NOMO-1 (cell line): Measurements from ENCODE around the gene PICK1.

Source experiments
- DNase-seq, 2 experiments: peaks; one replicate each; lab custom pipeline; 2025; ENCODE audit not compliant: unreplicated experiment in 2 of 2; lab: John Stamatoyannopoulos, UW

The PICK1 gene

GRCh38 chr22:38056969-38057891 lies at the start of gene PICK1:
Gene PICK1, plus strand, starts transcription at chr22:38057404. Its CDS starts 406 bp downstream, at chr22:38057810.
- peak; percentile 69 to 73 for DNase-seq

- DNase-seq: no peak
These were observed 48.0 kb upstream of the PICK1 start for GRCh38 chr22:38009000-38009806.

GRCh38 chr22:38012604-38013072 lies 44.6 kb upstream of the PICK1 start:
- DNase-seq: no peak

- no peak for DNase-seq
These were observed 43.1 kb upstream of the PICK1 start for GRCh38 chr22:38014083-38014482.

- DNase-seq: no peak
These were observed 40.7 kb upstream of the PICK1 start for GRCh38 chr22:38016182-38017151.

GRCh38 chr22:38017272-38017920 lies 39.8 kb upstream of the PICK1 start:
- no peak for DNase-seq

GRCh38 chr22:38017939-38018885 lies 39.0 kb upstream of the PICK1 start:
- DNase-seq: no peak

GRCh38 chr22:38018938-38019827 lies 38.0 kb upstream of the PICK1 start:
- DNase-seq: no peak

GRCh38 chr22:38021206-38021605 lies 36.0 kb upstream of the PICK1 start:
- DNase-seq: no peak

- DNase-seq: no peak
These were observed 34.2 kb upstream of the PICK1 start for GRCh38 chr22:38023045-38023444.

- no peak for DNase-seq
These were observed 31.7 kb upstream of the PICK1 start for GRCh38 chr22:38025514-38025913.

- DNase-seq: no peak
These were observed 30.8 kb upstream of the PICK1 start for GRCh38 chr22:38026130-38027111.

- DNase-seq: no peak
These were observed 29.7 kb upstream of the PICK1 start for GRCh38 chr22:38027487-38027886.

- no peak for DNase-seq
These were observed 28.7 kb upstream of the PICK1 start for GRCh38 chr22:38028344-38029130.

GRCh38 chr22:38029370-38029769 lies 27.8 kb upstream of the PICK1 start:
- DNase-seq: no peak

GRCh38 chr22:38029901-38030300 lies 27.3 kb upstream of the PICK1 start:
- no peak for DNase-seq
